Prostate gland (tissue), 2 donors: ENCODE measurements around the gene DMD. TPM values are rescaled to one million over a fixed set of nuclear protein-coding genes. Genes with fewer than 3 reads are reported as not detected.

Experiments used
- DNase-seq: peaks from one replicate; pipeline ENCODE4 v3.0.0-alpha.2; 2019; ENCODE audit warnings: low spot score
- H3K27ac ChIP-seq, 2 donors: fragments of 200-600 bp; sonication (generic); 2 replicates each; pipeline ENCODE4 v1.5.1; 2017 to 2019
- H3K27me3 ChIP-seq: fragments of 200-600 bp; sonication (generic); replicated peaks from 2 replicates; pipeline ENCODE4 v1.5.1; 2019; ENCODE audit not compliant: insufficient read depth
- H3K36me3 ChIP-seq, 2 donors: fragments of 200-600 bp; sonication (generic); 1 replicate in 1 of 2; 2 replicates in 1 of 2; pipeline versions ENCODE4 v1.5.1 to v1.8.1; 2017 to 2019
- H3K4me1 ChIP-seq: fragments of 200-600 bp; sonication (generic); replicated peaks from 2 replicates; pipeline ENCODE4 v1.5.1; 2019
- H3K4me3 ChIP-seq, 2 donors: fragments of 200-600 bp; sonication (generic); 2 replicates each; pipeline ENCODE4 v1.5.1; 2017 to 2019
- H3K9me3 ChIP-seq: fragments of 200-600 bp; sonication (generic); 2 replicates; pipeline ENCODE4 v1.5.1; 2017
- POLR2A ChIP-seq: fragments of 450-650 bp; IDR thresholded peaks from one replicate; pipeline ENCODE4 v1.6.1; 2016; ENCODE audit warnings: antibody characterized with exemption, mild to moderate bottlenecking
- POLR2AphosphoS5 ChIP-seq: sonication (generic); formaldehyde crosslinking; IDR thresholded peaks from one replicate; pipeline ENCODE4 v1.6.1; 2017; ENCODE audit warnings: antibody characterized with exemption
- WGBS: methylation state at CpG from one replicate; pipeline ENCODE4 v1.1.5; 2018; 5-methylcytosine and 5-hydroxymethylcytosine counted together
- intact Hi-C: fragments of 100-400 bp; cut with DNase I; formaldehyde crosslinking; loops from one replicate; pipeline ENCODE4 v1.14.2; 2022
- total RNA-seq, 2 donors: library from RNA; depleted of rRNA; stranded (reverse); fragments of >200 nt; gene quantifications; one replicate each; pipeline ENCODE4 v1.1.0, GENCODE V29; 2016
- TF ChIP-seq, protein P1 (sequence below), 4 experiments: fragments of 200-600 bp in 2 of 4; fragments of 450-650 bp in 2 of 4; sonication (generic) in 2 of 4; IDR thresholded peaks; 1 replicate in 3 of 4; 2 replicates in 1 of 4; pipeline ENCODE4 v1.5.1; 2016 to 2019; ENCODE audit warnings: antibody characterized with exemption in 4 of 4, mild to moderate bottlenecking in 2 of 4, moderate library complexity in 2 of 4

Gene DMD
- total RNA-seq, 2 donors from 2014 or later, result 17.6 to 34.8 TPM

DNA sequence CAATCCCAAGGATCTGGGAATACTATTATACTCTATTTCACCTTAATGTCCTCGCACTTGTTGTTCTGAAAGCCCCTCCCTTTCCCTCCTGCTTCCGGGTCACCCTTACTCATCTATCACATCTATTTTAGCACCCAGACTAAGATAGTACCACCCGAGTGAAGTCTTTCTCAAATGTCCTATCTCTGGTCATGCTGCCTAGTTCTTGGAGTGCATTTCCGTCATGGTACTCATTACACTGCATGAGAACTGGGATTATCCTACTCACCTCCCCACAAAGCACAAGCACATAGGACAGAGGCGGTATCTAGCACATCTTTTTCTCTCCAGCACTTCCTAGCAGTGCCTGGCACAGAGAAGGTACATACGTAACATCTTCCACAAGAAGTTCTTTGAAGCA lies 1195.2 kb downstream of the DMD start:
- WGBS, result 96% methylated on average over 6 of the region's 6 CpGs
- no peak overlapping the region for H3K27ac ChIP-seq
- H3K4me1 ChIP-seq, result no peaks in the 10 kb centered on the region
- H3K9me3 ChIP-seq, result no peaks in the 10 kb centered on the region
- intact Hi-C loops, result no loop called here
- no peak overlapping the region for H3K4me3 ChIP-seq
- no peaks in the 10 kb centered on the region for H3K36me3 ChIP-seq
- DNase-seq, result no peak
- no peaks in the 10 kb centered on the region for H3K27me3 ChIP-seq
- TF ChIP-seq, protein P1, sequence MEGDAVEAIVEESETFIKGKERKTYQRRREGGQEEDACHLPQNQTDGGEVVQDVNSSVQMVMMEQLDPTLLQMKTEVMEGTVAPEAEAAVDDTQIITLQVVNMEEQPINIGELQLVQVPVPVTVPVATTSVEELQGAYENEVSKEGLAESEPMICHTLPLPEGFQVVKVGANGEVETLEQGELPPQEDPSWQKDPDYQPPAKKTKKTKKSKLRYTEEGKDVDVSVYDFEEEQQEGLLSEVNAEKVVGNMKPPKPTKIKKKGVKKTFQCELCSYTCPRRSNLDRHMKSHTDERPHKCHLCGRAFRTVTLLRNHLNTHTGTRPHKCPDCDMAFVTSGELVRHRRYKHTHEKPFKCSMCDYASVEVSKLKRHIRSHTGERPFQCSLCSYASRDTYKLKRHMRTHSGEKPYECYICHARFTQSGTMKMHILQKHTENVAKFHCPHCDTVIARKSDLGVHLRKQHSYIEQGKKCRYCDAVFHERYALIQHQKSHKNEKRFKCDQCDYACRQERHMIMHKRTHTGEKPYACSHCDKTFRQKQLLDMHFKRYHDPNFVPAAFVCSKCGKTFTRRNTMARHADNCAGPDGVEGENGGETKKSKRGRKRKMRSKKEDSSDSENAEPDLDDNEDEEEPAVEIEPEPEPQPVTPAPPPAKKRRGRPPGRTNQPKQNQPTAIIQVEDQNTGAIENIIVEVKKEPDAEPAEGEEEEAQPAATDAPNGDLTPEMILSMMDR (IDR thresholded peaks at IDR 0.05), result no peak
- TF ChIP-seq POLR2A (no peak), POLR2AphosphoS5 (no peak)

DNA sequence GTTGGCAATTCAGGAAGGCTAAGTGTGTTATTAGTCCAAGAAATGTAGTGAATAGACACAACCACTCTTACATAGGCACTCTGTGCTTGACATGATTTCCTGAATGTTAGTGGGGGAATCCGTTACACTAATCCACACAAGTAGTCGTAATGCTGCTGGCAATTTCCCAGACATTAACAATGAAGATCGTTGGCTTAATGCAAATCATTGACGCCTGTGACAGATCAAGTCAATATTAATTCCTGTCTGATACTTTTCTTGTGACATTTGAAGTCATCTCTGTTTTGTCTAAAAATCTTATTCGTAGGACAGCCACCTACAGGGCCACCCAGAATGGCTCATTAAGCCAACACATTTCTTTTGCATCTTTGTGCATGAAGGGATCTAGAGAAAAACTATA lies 1200.4 kb downstream of the DMD start:
- intact Hi-C loops, result no loop called here
- 64% methylated on average over 5 of the region's 5 CpGs for WGBS
- DNase-seq, result no peak

DNA sequence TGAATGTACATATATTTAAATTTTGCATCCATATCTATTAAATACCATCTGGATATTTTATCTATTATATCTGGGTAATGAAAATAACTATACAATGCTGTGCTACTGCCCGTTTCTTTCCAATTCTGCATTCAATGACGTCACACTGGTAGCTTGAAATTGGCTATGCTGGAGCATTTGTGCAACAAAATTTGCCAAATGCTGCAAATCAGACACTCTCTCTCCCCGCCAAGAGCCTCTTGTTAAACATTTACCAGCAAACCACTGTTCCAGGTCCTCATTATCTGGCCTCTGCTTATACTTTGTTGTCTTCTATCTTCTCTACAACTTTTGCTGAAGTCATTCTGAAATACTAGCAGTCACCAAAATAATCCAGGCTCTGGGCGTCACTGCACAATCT lies 1201.1 kb downstream of the DMD start:
- no peak for DNase-seq
- WGBS, result 67% methylated on average over 4 of the region's 4 CpGs
- intact Hi-C loops, result no loop called here
- Histone ChIP-seq H3K27me3 (no peaks in the 10 kb centered on the region), H3K9me3 (no peaks in the 10 kb centered on the region), H3K4me3 (no peak overlapping the region), H3K4me1 (no peaks in the 10 kb centered on the region), H3K27ac (no peak overlapping the region), H3K36me3 (no peaks in the 10 kb centered on the region)
- TF ChIP-seq, protein P1 (IDR thresholded peaks at IDR 0.05), result no peak
- TF ChIP-seq POLR2AphosphoS5 (no peak), POLR2A (no peak)

More for the DNA sequence above, 1200.4 kb downstream of the DMD start:
- Histone ChIP-seq H3K9me3 (no peaks in the 10 kb centered on the region), H3K27me3 (no peaks in the 10 kb centered on the region), H3K4me3 (no peak overlapping the region), H3K4me1 (no peaks in the 10 kb centered on the region), H3K27ac (no peak overlapping the region), H3K36me3 (no peaks in the 10 kb centered on the region)
- TF ChIP-seq POLR2AphosphoS5 (no peak), POLR2A (no peak)
- TF ChIP-seq, protein P1 (IDR thresholded peaks at IDR 0.05), result no peak

DNA sequence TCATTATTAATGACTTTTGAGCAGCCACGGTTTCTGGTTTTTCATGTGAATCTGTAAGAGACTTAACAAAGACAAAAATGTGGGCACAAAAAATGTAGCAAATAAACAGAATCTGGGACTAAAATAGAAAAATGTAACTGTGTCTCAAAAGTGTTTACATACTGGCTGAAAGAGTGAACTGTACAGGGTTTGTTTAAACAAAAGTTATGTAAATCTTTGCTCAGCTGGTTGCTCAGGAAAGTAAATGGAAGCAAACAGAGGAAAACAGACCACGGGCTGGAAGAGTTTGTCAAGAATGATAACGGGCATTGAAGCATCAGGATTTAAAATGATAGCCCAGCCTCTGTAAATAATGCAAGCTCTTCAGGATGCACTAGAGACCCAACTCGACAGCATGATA lies 1217.7 kb downstream of the DMD start:
- no peak overlapping the region for H3K27ac ChIP-seq
- H3K4me3 ChIP-seq, result no peak overlapping the region
- intact Hi-C loops, result no loop called here
- no peaks in the 10 kb centered on the region for H3K9me3 ChIP-seq
- 9% methylated on average over 4 of the region's 4 CpGs for WGBS
- H3K27me3 ChIP-seq, result no peaks in the 10 kb centered on the region
- no peak for DNase-seq
- H3K4me1 ChIP-seq, result no peaks in the 10 kb centered on the region
- H3K36me3 ChIP-seq, result no peaks in the 10 kb centered on the region
- TF ChIP-seq POLR2A (no peak), POLR2AphosphoS5 (peak; percentile 12)

DNA sequence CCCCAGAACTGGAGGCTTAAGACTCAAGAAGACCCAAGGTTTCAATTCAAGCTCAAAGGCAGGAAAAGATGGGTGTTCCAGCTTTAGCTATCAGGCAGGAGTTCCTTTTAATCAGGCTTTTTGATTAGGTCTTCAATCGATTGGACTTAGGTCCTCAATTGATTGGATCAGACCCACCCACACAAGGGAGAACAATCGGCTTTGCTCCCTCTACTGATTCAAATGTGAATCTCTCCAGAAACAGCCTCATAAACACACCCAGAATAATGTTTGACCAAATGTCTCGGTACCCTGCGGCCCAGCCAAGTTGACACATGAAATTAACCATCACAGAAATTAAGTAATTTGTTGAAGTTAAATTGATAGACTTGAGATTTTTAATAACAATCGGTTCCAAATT lies 1222.4 kb downstream of the DMD start:
- no peaks in the 10 kb centered on the region for H3K4me1 ChIP-seq
- no peak overlapping the region for H3K4me3 ChIP-seq
- no peak for DNase-seq
- no peaks in the 10 kb centered on the region for H3K36me3 ChIP-seq
- intact Hi-C loops, result no loop called here
- TF ChIP-seq POLR2A, result no peak
- TF ChIP-seq, protein P1 (IDR thresholded peaks at IDR 0.05), result no peak
- TF ChIP-seq POLR2AphosphoS5, result no peak
- H3K9me3 ChIP-seq, result no peaks in the 10 kb centered on the region
- H3K27me3 ChIP-seq, result no peaks in the 10 kb centered on the region
- H3K27ac ChIP-seq, result no peak overlapping the region
- 93% methylated on average over 5 of the region's 5 CpGs for WGBS
